ENCODE measurements around the gene PLGLB1.
"Not testable (repeated sequence)": the region's sequence is repeated elsewhere in the genome, so short reads cannot be mapped to it uniquely, and the experiment has no call there.

The PLGLB1 gene

DNA sequence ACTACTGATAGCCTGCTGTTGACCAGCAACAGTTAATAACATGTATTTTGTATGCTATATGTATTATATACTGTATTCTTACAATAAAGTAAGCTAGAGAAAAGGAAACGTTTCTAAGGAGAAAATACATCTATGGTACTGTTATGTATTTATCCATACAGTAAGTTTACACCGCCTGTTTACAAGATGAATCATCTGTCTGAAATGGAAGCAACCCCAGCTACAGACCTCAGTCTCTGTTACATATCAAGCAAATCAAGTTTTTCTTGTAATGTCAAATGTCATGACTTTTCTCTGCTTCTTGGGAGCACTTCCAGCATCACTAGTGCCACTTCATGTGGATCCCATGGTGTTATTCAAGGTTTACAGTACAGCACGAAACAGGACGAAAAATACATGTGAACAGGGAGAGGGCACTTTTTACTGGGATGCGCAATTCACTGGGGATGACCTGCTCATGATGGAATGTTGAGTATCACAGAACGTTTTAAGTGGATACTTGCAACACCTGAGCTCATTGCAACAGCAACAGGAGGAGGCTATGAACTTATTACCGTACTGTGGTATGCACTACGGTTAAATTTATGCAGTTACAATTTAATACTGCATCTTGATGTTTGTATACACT is 2.5 kb upstream of the PLGLB1 start:
- H3K4me1 ChIP-seq (ENCODE audit: control insufficient read depth, insufficient read depth, low read length); H3K27me3 ChIP-seq (ENCODE audit: control insufficient read depth, insufficient read depth, low read length); H3K9me3 ChIP-seq (ENCODE audit: control insufficient read depth, insufficient read depth, low read length); H3K9ac ChIP-seq (ENCODE audit: low read depth, low read length); H3K36me3 ChIP-seq (ENCODE audit: control insufficient read depth, insufficient read depth, low read length); H3K4me3 ChIP-seq (ENCODE audit: low read depth, low read length); H3K27ac ChIP-seq (ENCODE audit: low read depth, low read length): not testable (repeated sequence)

- H3K4me3 ChIP-seq (ENCODE audit: low read depth, low read length); H3K9ac ChIP-seq (ENCODE audit: low read depth, low read length); H3K4me1 ChIP-seq (ENCODE audit: control insufficient read depth, insufficient read depth, low read length); H3K27ac ChIP-seq (ENCODE audit: low read depth, low read length); H3K27me3 ChIP-seq (ENCODE audit: control insufficient read depth, insufficient read depth, low read length); H3K36me3 ChIP-seq (ENCODE audit: control insufficient read depth, insufficient read depth, low read length); H3K9me3 ChIP-seq (ENCODE audit: control insufficient read depth, insufficient read depth, low read length): not testable (repeated sequence)
These were observed 601 bp downstream of the PLGLB1 start for GRCh38 chr2:87021043-87021442.

DNA sequence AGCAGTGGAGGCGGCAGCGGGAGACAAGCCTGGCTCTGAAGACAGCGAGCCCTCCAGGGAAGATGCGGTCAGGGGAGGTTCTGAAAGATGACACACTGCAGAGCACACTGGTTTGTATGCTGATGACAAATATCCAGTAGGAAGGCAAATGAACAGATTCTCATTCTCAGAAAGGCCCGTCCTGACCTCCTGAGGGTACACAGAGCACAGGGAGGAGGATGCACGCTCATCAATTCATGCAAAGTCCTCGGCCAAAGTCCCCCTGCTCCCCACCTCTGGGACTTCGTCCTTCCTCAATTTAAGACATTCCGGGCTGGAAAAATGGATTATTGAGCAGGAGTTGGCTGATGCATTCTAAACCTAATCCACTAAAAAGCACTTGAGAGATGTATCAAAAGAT is 2.6 kb downstream of the PLGLB1 start:
- H3K27me3 ChIP-seq (ENCODE audit: control insufficient read depth, insufficient read depth, low read length); H3K27ac ChIP-seq (ENCODE audit: low read depth, low read length); H3K9ac ChIP-seq (ENCODE audit: low read depth, low read length); H3K9me3 ChIP-seq (ENCODE audit: control insufficient read depth, insufficient read depth, low read length); H3K4me3 ChIP-seq (ENCODE audit: low read depth, low read length); H3K4me1 ChIP-seq (ENCODE audit: control insufficient read depth, insufficient read depth, low read length); H3K36me3 ChIP-seq (ENCODE audit: control insufficient read depth, insufficient read depth, low read length): not testable (repeated sequence)

DNA sequence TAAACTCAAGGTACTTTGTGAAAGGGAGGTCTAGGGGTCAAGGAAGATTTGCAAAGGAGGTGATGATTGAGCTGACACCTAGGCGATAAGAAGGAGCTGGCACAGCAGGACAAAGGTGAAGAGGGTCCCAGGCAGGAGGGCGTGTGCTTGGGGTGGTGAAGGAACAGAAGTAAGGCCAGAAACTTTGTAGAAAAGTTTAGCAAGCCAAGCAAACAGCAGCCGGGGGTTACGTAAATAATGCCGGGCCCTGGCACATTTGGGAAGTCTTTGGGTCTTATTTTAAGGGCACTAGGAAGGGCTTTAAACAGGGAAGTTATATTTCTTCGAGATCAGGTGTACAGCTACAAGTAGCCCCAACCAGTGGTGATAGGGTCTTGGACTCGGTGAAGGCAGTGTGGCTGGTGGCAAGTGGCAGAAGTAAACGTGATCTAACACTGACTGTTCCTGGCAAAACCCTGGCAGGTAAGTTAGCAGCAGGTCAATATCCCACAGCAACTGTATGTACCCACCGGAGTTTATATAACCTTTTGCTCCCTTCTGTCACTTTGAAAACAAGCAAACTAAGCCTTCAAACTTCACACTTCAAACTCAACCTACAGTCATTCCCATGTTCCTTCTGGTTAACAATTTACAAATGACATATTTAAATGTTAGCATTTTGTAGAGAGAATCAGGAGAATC is 7.0 kb downstream of the PLGLB1 start:
- H3K27me3 ChIP-seq (ENCODE audit: control insufficient read depth, insufficient read depth, low read length); H3K9ac ChIP-seq (ENCODE audit: low read depth, low read length); H3K9me3 ChIP-seq (ENCODE audit: control insufficient read depth, insufficient read depth, low read length); H3K4me1 ChIP-seq (ENCODE audit: control insufficient read depth, insufficient read depth, low read length); H3K4me3 ChIP-seq (ENCODE audit: low read depth, low read length); H3K27ac ChIP-seq (ENCODE audit: low read depth, low read length); H3K36me3 ChIP-seq (ENCODE audit: control insufficient read depth, insufficient read depth, low read length): not testable (repeated sequence)

DNA sequence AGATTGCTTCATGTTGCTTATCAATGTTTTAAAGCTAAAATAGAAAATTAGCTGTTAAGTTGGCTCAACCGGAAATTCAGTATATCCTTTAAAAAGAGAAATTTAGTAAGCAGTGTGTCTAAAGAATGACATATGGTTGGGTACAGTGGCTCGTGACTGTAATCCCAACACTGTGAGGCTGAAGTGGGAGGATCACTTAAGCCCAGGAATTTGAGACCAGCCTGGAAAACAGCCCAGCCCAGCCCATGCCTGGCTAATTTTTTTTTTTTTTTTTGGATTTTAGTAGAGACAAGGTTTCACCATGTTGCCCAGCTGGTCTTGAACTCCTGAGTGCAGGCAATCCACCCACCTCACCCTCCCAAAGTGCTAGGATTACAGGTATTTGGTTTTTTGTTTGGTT is 17.2 kb downstream of the PLGLB1 start:
- H3K4me1 ChIP-seq (ENCODE audit: control insufficient read depth, insufficient read depth, low read length); H3K9ac ChIP-seq (ENCODE audit: low read depth, low read length); H3K27me3 ChIP-seq (ENCODE audit: control insufficient read depth, insufficient read depth, low read length); H3K9me3 ChIP-seq (ENCODE audit: control insufficient read depth, insufficient read depth, low read length); H3K4me3 ChIP-seq (ENCODE audit: low read depth, low read length); H3K27ac ChIP-seq (ENCODE audit: low read depth, low read length); H3K36me3 ChIP-seq (ENCODE audit: control insufficient read depth, insufficient read depth, low read length): not testable (repeated sequence)

Data from HUES48 (cell line).